Measurements from ENCODE around the gene KRTAP2-3.

- no peak for TF ChIP-seq POLR2A (IDR thresholded peaks at IDR 0.05; ENCODE audit: borderline replicate concordance, extremely low read depth, insufficient read depth, insufficient read length)
- TF ChIP-seq EZH2phosphoT487 (IDR thresholded peaks at IDR 0.05; ENCODE audit: borderline replicate concordance) = no peak
- no peak for TF ChIP-seq ZNF274 (IDR thresholded peaks at IDR 0.05; ENCODE audit: low read depth, low read length)
Measured at GRCh38 chr17:41073676-41074075, 13.8 kb upstream of the KRTAP2-3 start.

Data from HCT116 (cell line).